NT2/D1 (cell line): ENCODE results near the gene DSCAM.

Source experiments
- SUZ12 ChIP-seq: IDR thresholded peaks from 2 replicates; pipeline ENCODE4 v1.6.1; 2011; ENCODE audit not compliant: insufficient read length, insufficient read depth; ENCODE audit errors: extremely low read depth
- YY1 ChIP-seq: IDR thresholded peaks from 2 replicates; pipeline ENCODE4 v1.6.1; 2011; ENCODE audit not compliant: insufficient read length, insufficient read depth
- ZNF274 ChIP-seq: IDR thresholded peaks from 2 replicates; pipeline ENCODE4 v1.6.1; 2011; ENCODE audit warnings: mild to moderate bottlenecking, low read depth, low read length

- TF ChIP-seq YY1 (no peak), ZNF274 (no peak), SUZ12 (no peak)
These were observed 11.7 kb downstream of the DSCAM start for GRCh38 chr21:40835184-40835694.
